Ectodermal cell (in vitro differentiated cells): ENCODE data around the gene NLRP11. TPM values are rescaled to one million over a fixed set of nuclear protein-coding genes. Genes with fewer than 3 reads are reported as not detected.

Source experiments
- H3K27ac ChIP-seq: 2 replicates; pipeline ENCODE4 v1.7.0; 2013; ENCODE audit warnings: mild to moderate bottlenecking, low read depth, low read length; ENCODE audit not compliant: insufficient read depth, poor library complexity, severe bottlenecking
- H3K27me3 ChIP-seq: 2 replicates; pipeline ENCODE4 v1.7.0; 2013; ENCODE audit warnings: mild to moderate bottlenecking, low read length; ENCODE audit not compliant: insufficient read depth, control insufficient read depth, poor library complexity, severe bottlenecking
- H3K36me3 ChIP-seq: one replicate; pipeline ENCODE4 v1.7.0; 2013; ENCODE audit warnings: low read length; ENCODE audit not compliant: control insufficient read depth, insufficient read depth
- H3K4me1 ChIP-seq: one replicate; pipeline ENCODE4 v1.7.0; 2013; ENCODE audit warnings: low read length; ENCODE audit not compliant: control insufficient read depth, insufficient read depth
- H3K4me3 ChIP-seq: 2 replicates; pipeline ENCODE4 v1.7.0; 2013; ENCODE audit warnings: low read depth, low read length, control low read depth; ENCODE audit not compliant: insufficient read depth
- H3K9me3 ChIP-seq: 2 replicates; pipeline ENCODE4 v1.7.0; 2013; ENCODE audit warnings: mild to moderate bottlenecking, low read length, moderate library complexity; ENCODE audit not compliant: control insufficient read depth
- WGBS, 2 experiments: methylation state at CpG; one replicate each; pipeline ENCODE4 v1.1.7; 2013; ENCODE audit warnings: missing lambda C conversion rate in 2 of 2; 5-methylcytosine and 5-hydroxymethylcytosine counted together
- polyA plus RNA-seq, 4 experiments: library from polyadenylated mRNA; stranded (reverse); fragments of 50-300 nt; gene quantifications; one replicate each; pipeline ENCODE4 v1.2.3, GENCODE V29; 2013

The NLRP11 gene
- polyA plus RNA-seq (2013, experiment 1 of 4), result not detected
- polyA plus RNA-seq (2013, experiment 2 of 4), result not detected
- polyA plus RNA-seq (2013, experiment 3 of 4), result not detected
- not detected for polyA plus RNA-seq (2013, experiment 4 of 4)

DNA sequence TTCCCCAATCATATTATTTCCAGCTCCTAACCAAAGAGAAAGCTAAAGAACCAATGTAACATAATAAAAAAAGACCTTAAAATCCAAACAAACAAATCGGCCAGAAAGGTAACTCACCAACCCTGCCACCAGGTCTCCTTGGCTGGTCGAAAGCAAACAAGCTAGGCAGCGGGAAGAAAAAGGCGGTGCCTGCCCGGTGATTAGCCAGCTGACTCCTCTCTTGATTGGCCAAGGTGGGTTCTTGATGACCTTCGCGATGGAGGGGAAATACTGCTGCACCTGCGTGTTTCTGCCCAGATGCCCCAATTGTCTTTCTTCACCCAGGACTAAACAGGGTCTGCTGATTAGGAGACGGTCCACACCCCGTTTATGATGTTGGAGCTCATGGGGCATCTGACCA, at the start of gene NLRP11:
NLRP11 (minus strand) TSS at position 154 of the 400 bp plus-strand sequence. CDS start 13,825 bp downstream, outside the sequence.
- H3K4me1 ChIP-seq, result no peaks in the 10 kb centered on the region
- H3K36me3 ChIP-seq, result no peaks in the 10 kb centered on the region
- H3K4me3 ChIP-seq, result no peak within 1 kb of the TSS
- H3K9me3 ChIP-seq, result peaks cover 12% of the 10 kb centered on the region
- H3K27ac ChIP-seq, result no peak within 1 kb of the TSS
- H3K27me3 ChIP-seq, result no peaks in the 10 kb centered on the region
- WGBS, 2 experiments, result 74 to 82% methylated on average over 10 of the region's 10 CpGs

DNA sequence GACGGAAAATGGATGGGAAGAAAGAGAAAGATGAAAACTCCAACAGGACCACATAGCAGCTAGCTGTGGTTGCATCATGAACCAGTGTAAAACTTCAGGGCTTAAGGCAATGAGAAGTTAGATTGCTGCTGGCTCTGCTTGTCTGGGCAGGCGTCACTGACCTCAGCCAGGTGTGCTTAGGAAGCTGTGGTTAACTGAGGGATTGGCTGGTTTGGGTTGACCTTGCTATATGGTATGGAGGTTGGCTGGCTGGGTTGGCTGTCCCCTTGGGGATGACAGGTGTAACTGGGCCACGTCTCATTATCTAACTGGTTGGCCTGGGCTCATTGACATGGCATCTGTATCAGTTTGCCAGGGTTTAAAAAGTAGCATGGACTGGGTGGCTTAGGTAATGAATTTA, 45.4 kb upstream of the NLRP11 start:
- H3K9me3 ChIP-seq, result peaks cover 14% of the 10 kb centered on the region
- 38 to 41% methylated on average over 3 of the region's 3 CpGs for WGBS, 2 experiments
- no peaks in the 10 kb centered on the region for H3K4me1 ChIP-seq
- H3K36me3 ChIP-seq, result no peaks in the 10 kb centered on the region
- H3K27ac ChIP-seq, result no peak overlapping the region
- H3K4me3 ChIP-seq, result no peak overlapping the region
- no peaks in the 10 kb centered on the region for H3K27me3 ChIP-seq

DNA sequence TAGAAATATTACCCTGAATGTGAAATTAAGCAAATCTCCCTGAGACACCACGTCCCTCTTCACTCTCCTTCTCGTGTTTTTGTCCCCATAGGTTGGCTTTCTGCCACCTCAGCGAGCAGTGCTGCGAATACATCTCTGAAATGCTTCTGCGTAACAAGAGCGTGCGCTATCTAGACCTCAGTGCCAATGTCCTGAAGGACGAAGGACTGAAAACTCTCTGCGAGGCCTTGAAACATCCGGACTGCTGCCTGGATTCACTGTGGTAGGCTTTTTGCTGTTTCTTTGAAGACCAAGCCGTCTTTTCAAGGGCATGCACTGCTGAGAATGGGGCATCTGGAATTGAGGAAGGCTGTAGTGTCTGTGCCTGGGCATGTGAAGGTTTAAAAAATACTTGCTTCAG, 38.9 kb upstream of the NLRP11 start:
- Histone ChIP-seq H3K27me3 (no peaks in the 10 kb centered on the region), H3K4me3 (no peak overlapping the region), H3K27ac (no peak overlapping the region), H3K36me3 (no peaks in the 10 kb centered on the region), H3K9me3 (peaks cover 8% of the 10 kb centered on the region), H3K4me1 (no peaks in the 10 kb centered on the region)
- WGBS, 2 experiments, result 76 to 78% methylated on average over 11 of the region's 11 CpGs

DNA sequence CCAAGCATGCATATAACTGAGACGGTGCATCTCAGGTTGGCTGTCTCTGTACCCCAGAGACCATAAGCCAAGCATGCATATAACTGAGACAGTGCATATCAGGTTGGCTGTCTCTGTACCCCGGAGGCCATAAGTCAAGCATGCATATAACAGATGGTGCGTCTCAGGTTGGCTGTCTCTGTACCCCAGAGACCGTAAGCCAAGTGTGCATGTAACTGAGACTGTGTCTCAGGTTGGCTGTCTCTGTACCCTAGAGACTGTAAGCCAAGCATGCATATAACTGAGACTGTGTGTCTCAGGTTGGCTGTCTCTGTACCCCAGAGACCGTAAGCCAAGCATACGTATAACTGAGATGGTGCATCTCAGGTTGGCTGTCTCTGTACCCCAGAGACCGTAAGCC, 35.3 kb upstream of the NLRP11 start:
- 87 to 91% methylated on average over 7 of the region's 7 CpGs for WGBS, 2 experiments

DNA sequence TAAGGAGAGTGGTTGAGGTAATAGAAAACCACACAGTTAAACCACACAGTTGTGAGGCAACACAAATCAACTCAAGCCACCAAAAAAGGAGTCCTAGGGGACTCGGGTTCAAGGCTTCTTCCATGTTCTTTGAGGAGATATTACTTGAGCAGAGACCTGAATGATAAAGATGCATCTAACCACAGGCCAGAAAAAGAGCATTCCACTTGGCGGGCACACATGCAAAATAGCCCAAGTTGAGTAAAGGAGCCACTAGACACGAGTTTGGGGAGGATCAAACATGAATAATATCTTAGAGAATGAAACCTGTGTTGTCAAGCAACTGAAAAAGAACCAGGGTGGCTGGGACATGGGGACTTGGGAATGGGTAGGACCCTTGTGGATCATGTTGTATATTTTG, 34.7 kb upstream of the NLRP11 start:
- 41 to 49% methylated on average over 3 of the region's 3 CpGs for WGBS, 2 experiments

More for the DNA sequence above, 35.3 kb upstream of the NLRP11 start:
- H3K27ac ChIP-seq, result no peak overlapping the region
- no peaks in the 10 kb centered on the region for H3K4me1 ChIP-seq
- no peaks in the 10 kb centered on the region for H3K27me3 ChIP-seq
- H3K36me3 ChIP-seq, result no peaks in the 10 kb centered on the region
- peaks cover 14% of the 10 kb centered on the region for H3K9me3 ChIP-seq
- H3K4me3 ChIP-seq, result no peak overlapping the region

DNA sequence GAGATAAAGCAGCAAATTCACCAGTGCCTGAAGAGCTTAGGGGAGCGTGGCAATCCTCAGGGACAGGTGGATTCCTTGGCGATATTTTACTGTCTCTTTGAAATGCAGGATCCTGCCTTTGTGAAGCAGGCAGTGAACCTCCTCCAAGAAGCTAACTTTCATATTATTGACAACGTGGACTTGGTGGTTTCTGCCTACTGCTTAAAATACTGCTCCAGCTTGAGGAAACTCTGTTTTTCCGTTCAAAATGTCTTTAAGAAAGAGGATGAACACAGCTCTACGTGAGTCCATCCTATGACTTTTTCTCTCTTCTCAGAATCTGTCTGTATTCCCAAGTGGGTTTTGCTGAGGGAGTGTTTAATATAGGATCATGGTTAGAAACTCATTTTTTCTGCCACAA, 27.2 kb upstream of the NLRP11 start:
- Histone ChIP-seq H3K27me3 (no peaks in the 10 kb centered on the region), H3K36me3 (no peaks in the 10 kb centered on the region), H3K4me1 (no peaks in the 10 kb centered on the region), H3K4me3 (no peak overlapping the region), H3K9me3 (peaks cover 8% of the 10 kb centered on the region), H3K27ac (no peak overlapping the region)
- 43 to 49% methylated on average over 5 of the region's 5 CpGs for WGBS, 2 experiments

More for the DNA sequence above, 34.7 kb upstream of the NLRP11 start:
- no peaks in the 10 kb centered on the region for H3K27me3 ChIP-seq
- H3K9me3 ChIP-seq, result peaks cover 17% of the 10 kb centered on the region
- no peak overlapping the region for H3K27ac ChIP-seq
- no peaks in the 10 kb centered on the region for H3K4me1 ChIP-seq
- H3K4me3 ChIP-seq, result no peak overlapping the region
- H3K36me3 ChIP-seq, result no peaks in the 10 kb centered on the region

DNA sequence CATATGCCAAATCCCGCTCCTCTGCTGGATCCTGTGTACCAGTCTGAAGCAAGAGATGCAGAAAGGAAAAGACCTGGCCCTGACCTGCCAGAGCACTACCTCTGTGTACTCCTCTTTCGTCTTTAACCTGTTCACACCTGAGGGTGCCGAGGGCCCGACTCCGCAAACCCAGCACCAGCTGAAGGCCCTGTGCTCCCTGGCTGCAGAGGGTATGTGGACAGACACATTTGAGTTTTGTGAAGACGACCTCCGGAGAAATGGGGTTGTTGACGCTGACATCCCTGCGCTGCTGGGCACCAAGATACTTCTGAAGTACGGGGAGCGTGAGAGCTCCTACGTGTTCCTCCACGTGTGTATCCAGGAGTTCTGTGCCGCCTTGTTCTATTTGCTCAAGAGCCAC, 26.6 kb upstream of the NLRP11 start:
- H3K27ac ChIP-seq, result no peak overlapping the region
- peaks cover 8% of the 10 kb centered on the region for H3K9me3 ChIP-seq
- H3K36me3 ChIP-seq, result no peaks in the 10 kb centered on the region
- H3K4me3 ChIP-seq, result no peak overlapping the region
- no peaks in the 10 kb centered on the region for H3K27me3 ChIP-seq
- 85 to 87% methylated on average over 14 of the region's 14 CpGs for WGBS, 2 experiments
- H3K4me1 ChIP-seq, result no peaks in the 10 kb centered on the region

DNA sequence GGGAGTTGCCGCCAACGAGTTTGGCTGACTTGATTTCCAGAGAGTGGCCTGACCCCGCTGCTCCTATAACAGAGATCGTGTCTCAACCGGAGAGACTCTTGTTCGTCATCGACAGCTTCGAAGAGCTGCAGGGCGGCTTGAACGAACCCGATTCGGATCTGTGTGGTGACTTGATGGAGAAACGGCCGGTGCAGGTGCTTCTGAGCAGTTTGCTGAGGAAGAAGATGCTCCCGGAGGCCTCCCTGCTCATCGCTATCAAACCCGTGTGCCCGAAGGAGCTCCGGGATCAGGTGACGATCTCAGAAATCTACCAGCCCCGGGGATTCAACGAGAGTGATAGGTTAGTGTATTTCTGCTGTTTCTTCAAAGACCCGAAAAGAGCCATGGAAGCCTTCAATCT, 26.2 kb upstream of the NLRP11 start:
- Histone ChIP-seq H3K4me3 (no peak overlapping the region), H3K27me3 (no peaks in the 10 kb centered on the region), H3K36me3 (no peaks in the 10 kb centered on the region), H3K27ac (no peak overlapping the region), H3K4me1 (no peaks in the 10 kb centered on the region), H3K9me3 (peaks cover 8% of the 10 kb centered on the region)
- 87% methylated on average over 23 of the region's 23 CpGs for WGBS, 2 experiments

DNA sequence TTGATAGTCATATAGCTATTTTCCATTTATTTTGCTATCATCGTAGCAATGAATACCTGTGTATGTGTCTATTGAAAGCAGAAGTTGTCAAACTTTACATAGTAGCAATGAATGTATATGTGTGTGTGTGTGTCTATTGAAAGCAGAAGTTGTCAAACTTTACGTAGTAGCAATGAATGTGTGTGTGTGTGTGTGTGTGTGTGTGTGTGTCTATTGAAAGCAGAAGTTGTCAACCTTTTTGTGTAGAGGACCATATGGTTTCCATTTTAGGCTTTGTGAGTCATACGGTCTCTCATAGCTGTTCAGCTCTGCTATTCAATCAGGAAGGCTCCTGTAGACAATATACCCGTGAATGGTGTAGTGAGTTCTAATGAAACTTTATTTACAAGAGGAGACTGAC, 25.4 kb upstream of the NLRP11 start:
- Histone ChIP-seq H3K4me3 (no peak overlapping the region), H3K9me3 (peaks cover 11% of the 10 kb centered on the region), H3K27me3 (no peaks in the 10 kb centered on the region), H3K4me1 (no peaks in the 10 kb centered on the region), H3K27ac (no peak overlapping the region), H3K36me3 (no peaks in the 10 kb centered on the region)
- WGBS, 2 experiments, result 88 to 91% methylated on average over 4 of the region's 4 CpGs

DNA sequence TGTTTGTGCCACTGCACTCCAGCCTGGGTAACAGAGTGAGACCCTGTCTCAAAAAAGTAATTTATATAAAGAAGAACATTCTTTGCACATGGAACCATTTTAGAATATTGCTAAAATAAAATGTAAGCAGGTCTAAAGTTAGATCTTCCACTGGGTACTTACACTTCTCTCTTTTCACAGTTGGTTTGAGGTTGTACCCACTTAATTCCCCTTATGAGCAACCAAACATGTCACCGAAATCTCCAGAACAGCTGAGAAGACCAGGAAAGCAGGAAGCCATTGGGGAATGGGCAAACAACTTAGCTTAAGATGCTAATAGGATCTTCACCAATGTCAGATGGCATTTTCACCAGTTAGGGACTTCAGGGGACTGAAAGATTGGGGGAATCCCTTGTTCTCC, 23.4 kb upstream of the NLRP11 start:
- H3K27me3 ChIP-seq, result no peaks in the 10 kb centered on the region
- no peak overlapping the region for H3K27ac ChIP-seq
- H3K4me3 ChIP-seq, result no peak overlapping the region
- no peaks in the 10 kb centered on the region for H3K36me3 ChIP-seq
- H3K9me3 ChIP-seq, result peaks cover 9% of the 10 kb centered on the region
- H3K4me1 ChIP-seq, result no peaks in the 10 kb centered on the region
- 83 to 85% methylated on average over 1 of the region's 1 CpG for WGBS, 2 experiments

DNA sequence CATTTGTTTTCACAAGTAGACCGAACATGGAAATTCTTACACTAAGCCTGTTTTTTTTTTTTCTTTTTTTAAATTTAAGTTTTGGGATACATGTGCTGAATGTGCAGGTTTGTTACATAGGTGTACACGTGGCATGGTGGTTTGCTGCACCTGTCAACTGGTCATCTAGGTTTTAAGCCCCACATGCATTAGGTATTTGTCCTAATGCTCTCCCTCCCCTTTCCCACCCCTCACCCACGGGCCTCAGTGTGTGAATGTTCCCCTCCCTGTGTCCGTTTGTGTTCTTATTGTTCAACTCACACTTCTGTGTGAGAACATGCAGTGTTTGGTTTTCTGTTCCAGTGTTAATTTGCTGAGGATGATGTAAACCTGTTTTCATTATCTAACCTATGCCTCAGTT, 7.1 kb upstream of the NLRP11 start:
- Histone ChIP-seq H3K4me1 (no peaks in the 10 kb centered on the region), H3K36me3 (no peaks in the 10 kb centered on the region), H3K27me3 (no peaks in the 10 kb centered on the region), H3K27ac (no peak overlapping the region), H3K9me3 (peaks cover 6% of the 10 kb centered on the region), H3K4me3 (no peak overlapping the region)
- WGBS, 2 experiments, result 21 to 43% methylated on average over 3 to 4 of the region's 4 CpGs
